ENCODE results near the gene EVPL.

- TF ChIP-seq, protein P1, sequence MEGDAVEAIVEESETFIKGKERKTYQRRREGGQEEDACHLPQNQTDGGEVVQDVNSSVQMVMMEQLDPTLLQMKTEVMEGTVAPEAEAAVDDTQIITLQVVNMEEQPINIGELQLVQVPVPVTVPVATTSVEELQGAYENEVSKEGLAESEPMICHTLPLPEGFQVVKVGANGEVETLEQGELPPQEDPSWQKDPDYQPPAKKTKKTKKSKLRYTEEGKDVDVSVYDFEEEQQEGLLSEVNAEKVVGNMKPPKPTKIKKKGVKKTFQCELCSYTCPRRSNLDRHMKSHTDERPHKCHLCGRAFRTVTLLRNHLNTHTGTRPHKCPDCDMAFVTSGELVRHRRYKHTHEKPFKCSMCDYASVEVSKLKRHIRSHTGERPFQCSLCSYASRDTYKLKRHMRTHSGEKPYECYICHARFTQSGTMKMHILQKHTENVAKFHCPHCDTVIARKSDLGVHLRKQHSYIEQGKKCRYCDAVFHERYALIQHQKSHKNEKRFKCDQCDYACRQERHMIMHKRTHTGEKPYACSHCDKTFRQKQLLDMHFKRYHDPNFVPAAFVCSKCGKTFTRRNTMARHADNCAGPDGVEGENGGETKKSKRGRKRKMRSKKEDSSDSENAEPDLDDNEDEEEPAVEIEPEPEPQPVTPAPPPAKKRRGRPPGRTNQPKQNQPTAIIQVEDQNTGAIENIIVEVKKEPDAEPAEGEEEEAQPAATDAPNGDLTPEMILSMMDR (IDR thresholded peaks at IDR 0.05; ENCODE audit: borderline replicate concordance, extremely low read depth, low read length, poor library complexity, severe bottlenecking): no peak
- no peak for TF ChIP-seq EZH2 (IDR thresholded peaks at IDR 0.05; ENCODE audit: borderline replicate concordance, low read depth, low read length, severe bottlenecking)
Observed at GRCh38 chr17:76000755-76001521, 26.2 kb downstream of the EVPL start, which contains the start of gene CDK3.

Data from DND-41 (cell line).